CD4-positive, alpha-beta T cell (primary cell): Measurements from ENCODE around the gene RMDN2. TPM values are rescaled to one million over a fixed set of nuclear protein-coding genes. Genes with fewer than 3 reads are reported as not detected.

ENCODE experiments used
- ATAC-seq: fragments of 200-7000 bp; cut with Tn5 transposase; one replicate; pipeline ENCODE4 v1.10.0; 2022; ENCODE audit warnings: mild to moderate bottlenecking; ENCODE audit not compliant: poor library complexity
- CTCF ChIA-PET: fragments of 350-600 bp; sonication (Branson Sonifier 250); formaldehyde crosslinking; loops from one replicate; lab custom pipeline; 2021; ENCODE audit warnings: antibody characterized with exemption, inconsistent platforms; lab: Charles Lee
- POLR2A ChIA-PET: fragments of 350-600 bp; sonication (Branson Sonifier 250); formaldehyde crosslinking; loops from one replicate; lab custom pipeline; 2021; ENCODE audit warnings: antibody characterized with exemption, inconsistent platforms; lab: Charles Lee
- DNase-seq, 14 experiments: peaks; one replicate each; pipeline ENCODE4 v3.0.0-alpha.2; 2013 to 2020; ENCODE audit warnings: mixed read lengths in 2 of 14
- H3K27ac ChIP-seq, 2 donors: one replicate each; pipeline versions ENCODE4 v1.5.1 to v1.7.0; 2013; ENCODE audit warnings: low read length in 2 of 2, low read depth in 1 of 2, mild to moderate bottlenecking in 1 of 2
- H3K27me3 ChIP-seq, 2 experiments: 1 replicate in 1 of 2; 2 replicates in 1 of 2; pipeline versions ENCODE4 v1.6.1 to v1.7.0; 2013; ENCODE audit warnings: low read length in 2 of 2, control low read depth in 1 of 2, mild to moderate bottlenecking in 1 of 2, moderate library complexity in 1 of 2; ENCODE audit not compliant: insufficient read depth in 2 of 2, control insufficient read depth in 1 of 2
- H3K36me3 ChIP-seq: one replicate; pipeline ENCODE4 v1.6.1; 2013; ENCODE audit warnings: low read length, control low read depth; ENCODE audit not compliant: insufficient read depth
- H3K4me1 ChIP-seq: one replicate; pipeline ENCODE4 v1.6.1; 2013; ENCODE audit warnings: low read length, control low read depth; ENCODE audit not compliant: insufficient read depth
- H3K4me3 ChIP-seq: one replicate; pipeline ENCODE4 v1.5.1; 2013; ENCODE audit warnings: mild to moderate bottlenecking, low read length, moderate library complexity
- H3K9me3 ChIP-seq, 2 experiments: 1 replicate in 1 of 2; 2 replicates in 1 of 2; pipeline versions ENCODE4 v1.6.1 to v1.7.0; 2013; ENCODE audit warnings: low read length in 2 of 2, mild to moderate bottlenecking in 2 of 2, control low read depth in 1 of 2, moderate library complexity in 1 of 2; ENCODE audit not compliant: control insufficient read depth in 1 of 2, insufficient read depth in 1 of 2
- H3K27ac Mint-ChIP-seq: one replicate; pipeline ENCODE4 v1.8.0; 2020; ENCODE audit warnings: mixed read lengths
- H3K27me3 Mint-ChIP-seq: one replicate; pipeline ENCODE4 v1.8.0; 2021; ENCODE audit warnings: mixed read lengths
- H3K36me3 Mint-ChIP-seq: one replicate; pipeline ENCODE4 v1.8.0; 2021; ENCODE audit warnings: low read depth, mixed read lengths
- H3K4me1 Mint-ChIP-seq: one replicate; pipeline ENCODE4 v1.8.0; 2021; ENCODE audit warnings: low read depth, mixed read lengths
- H3K4me3 Mint-ChIP-seq: one replicate; pipeline ENCODE4 v1.8.0; 2020; ENCODE audit warnings: mild to moderate bottlenecking, mixed read lengths
- H3K9me3 Mint-ChIP-seq: one replicate; pipeline ENCODE4 v1.8.0; 2020; ENCODE audit warnings: mixed read lengths
- intact Hi-C, 2 experiments: fragments of 100-400 bp; cut with DNase I in 1 of 2; cut with micrococcal nuclease in 1 of 2; formaldehyde crosslinking; loops; one replicate each; pipeline versions ENCODE4 v1.15.1 to v1.9.0; 2023 to 2025; cut with DNase I, micrococcal nuclease
- total RNA-seq, 174 experiments: library from RNA in 2 of 174; stranded (reverse) in 2 of 174; gene quantifications; one replicate each; pipeline ENCODE4 v1.2.3 and lab custom pipeline; 2021 to 2026
- TF ChIP-seq, protein P1 (sequence below): fragments of 200-600 bp; IDR thresholded peaks from one replicate; pipeline ENCODE4 v1.8.0; 2022; ENCODE audit warnings: antibody characterized with exemption, mild to moderate bottlenecking

Gene RMDN2
- total RNA-seq, 2 experiments from 2014 or later, result 2.4 to 3.3 TPM

GRCh38 chr2:38039121-38039910 lies 114.2 kb downstream of the RMDN2 start:
- H3K4me3 Mint-ChIP-seq, result no peak overlapping the region
- H3K9me3 Mint-ChIP-seq, result no peaks in the 10 kb centered on the region
- H3K27ac Mint-ChIP-seq, result no peak overlapping the region
- ATAC-seq (no peak), DNase-seq (peak in 2 of 14 experiments; percentile 7 to 27)
- ChIA-PET POLR2A (no interaction called here), CTCF (no interaction called here)
- peaks cover 10% of the 10 kb centered on the region for H3K4me1 ChIP-seq
- TF ChIP-seq, protein P1, sequence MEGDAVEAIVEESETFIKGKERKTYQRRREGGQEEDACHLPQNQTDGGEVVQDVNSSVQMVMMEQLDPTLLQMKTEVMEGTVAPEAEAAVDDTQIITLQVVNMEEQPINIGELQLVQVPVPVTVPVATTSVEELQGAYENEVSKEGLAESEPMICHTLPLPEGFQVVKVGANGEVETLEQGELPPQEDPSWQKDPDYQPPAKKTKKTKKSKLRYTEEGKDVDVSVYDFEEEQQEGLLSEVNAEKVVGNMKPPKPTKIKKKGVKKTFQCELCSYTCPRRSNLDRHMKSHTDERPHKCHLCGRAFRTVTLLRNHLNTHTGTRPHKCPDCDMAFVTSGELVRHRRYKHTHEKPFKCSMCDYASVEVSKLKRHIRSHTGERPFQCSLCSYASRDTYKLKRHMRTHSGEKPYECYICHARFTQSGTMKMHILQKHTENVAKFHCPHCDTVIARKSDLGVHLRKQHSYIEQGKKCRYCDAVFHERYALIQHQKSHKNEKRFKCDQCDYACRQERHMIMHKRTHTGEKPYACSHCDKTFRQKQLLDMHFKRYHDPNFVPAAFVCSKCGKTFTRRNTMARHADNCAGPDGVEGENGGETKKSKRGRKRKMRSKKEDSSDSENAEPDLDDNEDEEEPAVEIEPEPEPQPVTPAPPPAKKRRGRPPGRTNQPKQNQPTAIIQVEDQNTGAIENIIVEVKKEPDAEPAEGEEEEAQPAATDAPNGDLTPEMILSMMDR, result no peak
- peaks cover 21 to 53% of the 10 kb centered on the region in 2 experiments for H3K27me3 ChIP-seq
- H3K27ac ChIP-seq, result no peak overlapping the region
- no peaks in the 10 kb centered on the region for H3K36me3 Mint-ChIP-seq
- no peaks in the 10 kb centered on the region for H3K36me3 ChIP-seq
- intact Hi-C loops, result no loop called here
- peaks cover 85% of the 10 kb centered on the region for H3K27me3 Mint-ChIP-seq
- no peak overlapping the region for H3K4me3 ChIP-seq
- peaks cover 0 to 5% of the 10 kb centered on the region in 2 experiments for H3K9me3 ChIP-seq
- H3K4me1 Mint-ChIP-seq, result no peaks in the 10 kb centered on the region

- H3K4me3 Mint-ChIP-seq, result no peak overlapping the region
- intact Hi-C loops, result no loop called here
- ChIA-PET POLR2A (no interaction called here), CTCF (no interaction called here)
- TF ChIP-seq, protein P1, result no peak
- H3K27me3 Mint-ChIP-seq, result peaks cover 37% of the 10 kb centered on the region
- Histone ChIP-seq H3K4me3 (no peak overlapping the region), H3K4me1 (no peaks in the 10 kb centered on the region), H3K27ac (no peak overlapping the region), H3K9me3 (no peaks in the 10 kb centered on the region), H3K36me3 (no peaks in the 10 kb centered on the region), H3K27me3 (peaks cover 0 to 6% of the 10 kb centered on the region in 2 experiments)
- H3K4me1 Mint-ChIP-seq, result no peaks in the 10 kb centered on the region
- H3K9me3 Mint-ChIP-seq, result no peaks in the 10 kb centered on the region
- ATAC-seq (no peak), DNase-seq (no peak)
- no peaks in the 10 kb centered on the region for H3K36me3 Mint-ChIP-seq
- no peak overlapping the region for H3K27ac Mint-ChIP-seq
These were observed 120.7 kb downstream of the RMDN2 start for GRCh38 chr2:38045811-38046210.

GRCh38 chr2:38056216-38056615 lies 131.1 kb downstream of the RMDN2 start:
- H3K27me3 Mint-ChIP-seq, result peaks cover 32% of the 10 kb centered on the region
- H3K36me3 ChIP-seq, result no peaks in the 10 kb centered on the region
- no peak overlapping the region for H3K4me3 Mint-ChIP-seq
- no peaks in the 10 kb centered on the region for H3K36me3 Mint-ChIP-seq
- ChIA-PET POLR2A (no interaction called here), CTCF (no interaction called here)
- intact Hi-C loops, result no loop called here
- TF ChIP-seq, protein P1, result no peak
- H3K9me3 Mint-ChIP-seq, result no peaks in the 10 kb centered on the region
- H3K4me1 Mint-ChIP-seq, result peaks cover 6% of the 10 kb centered on the region
- no peak for ATAC-seq
- H3K27ac Mint-ChIP-seq, result no peak overlapping the region
- peaks cover 7% of the 10 kb centered on the region in 2 experiments for H3K27me3 ChIP-seq
- no peak overlapping the region for H3K27ac ChIP-seq
- DNase-seq, result no peak
- H3K9me3 ChIP-seq, result no peaks in the 10 kb centered on the region
- H3K4me1 ChIP-seq, result no peaks in the 10 kb centered on the region
- no peak overlapping the region for H3K4me3 ChIP-seq
